ENCODE results near the gene OPN5.

GRCh38 chr6:47785182-47785581, 3.4 kb downstream of the OPN5 start:
- TF ChIP-seq CTCF (IDR thresholded peaks at IDR 0.05; ENCODE audit: insufficient read depth, low read length, poor library complexity, severe bottlenecking) (no peak), EZH2phosphoT487 (conservative IDR thresholded peaks at IDR 0.05; ENCODE audit: low read length) (no peak)
